ENCODE data around the gene DNAJC11.
"Not testable (repeated sequence)": the region's sequence is repeated elsewhere in the genome, so short reads cannot be mapped to it uniquely, and the experiment has no call there.

The DNAJC11 gene

DNA sequence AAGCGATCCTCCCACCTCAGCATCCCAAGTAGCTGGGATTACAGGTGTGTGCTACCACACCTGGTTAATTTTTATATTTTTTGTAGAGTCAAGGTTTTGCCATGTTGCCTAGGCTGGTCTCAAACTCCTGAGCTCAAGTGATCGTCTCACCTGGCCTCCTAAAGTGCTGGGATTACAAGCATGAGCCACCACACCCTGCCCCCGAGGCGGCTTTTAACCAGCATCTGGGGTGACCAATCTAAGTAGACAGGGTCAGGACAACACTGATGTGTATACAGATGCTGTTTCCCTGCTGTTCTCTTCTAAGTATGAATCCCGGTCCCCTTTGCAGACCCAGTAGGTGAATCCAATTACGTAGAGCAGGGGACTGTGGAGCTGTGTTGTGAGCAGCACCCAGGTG is 53.1 kb downstream of the DNAJC11 start:
- FAIRE-seq: no peak

DNA sequence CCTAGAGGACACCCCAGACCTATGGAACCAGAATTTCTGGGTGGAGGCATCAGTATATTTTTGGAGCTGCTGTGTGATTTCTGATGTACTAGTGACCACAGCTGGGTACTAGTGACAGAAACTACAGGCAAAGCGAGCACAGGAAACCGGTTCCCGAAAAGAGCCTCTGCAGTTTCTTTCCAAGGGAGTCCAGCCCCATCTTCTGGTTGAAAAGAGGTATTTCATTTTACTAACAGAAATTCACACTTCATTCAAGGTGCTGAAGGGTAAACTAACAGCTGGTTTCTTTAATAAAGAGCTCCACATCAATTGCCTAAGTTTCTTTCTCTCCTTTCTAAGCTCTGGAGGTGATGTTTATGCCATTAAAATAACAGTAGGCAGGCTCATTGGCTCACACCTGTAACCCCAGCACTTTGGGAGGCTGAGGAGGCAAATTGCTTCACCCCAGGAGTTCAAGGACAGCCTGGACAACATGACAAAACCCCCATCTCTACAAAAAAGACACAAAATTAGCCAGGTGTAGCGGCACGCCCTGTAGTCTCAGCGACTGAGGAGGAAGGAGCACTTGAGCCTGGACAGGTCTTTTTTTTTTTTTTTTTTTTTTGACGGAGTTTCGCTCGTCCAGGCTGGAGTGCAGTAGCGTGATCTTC is 55.0 kb downstream of the DNAJC11 start:
- peak; percentile 88 for FAIRE-seq

DNA sequence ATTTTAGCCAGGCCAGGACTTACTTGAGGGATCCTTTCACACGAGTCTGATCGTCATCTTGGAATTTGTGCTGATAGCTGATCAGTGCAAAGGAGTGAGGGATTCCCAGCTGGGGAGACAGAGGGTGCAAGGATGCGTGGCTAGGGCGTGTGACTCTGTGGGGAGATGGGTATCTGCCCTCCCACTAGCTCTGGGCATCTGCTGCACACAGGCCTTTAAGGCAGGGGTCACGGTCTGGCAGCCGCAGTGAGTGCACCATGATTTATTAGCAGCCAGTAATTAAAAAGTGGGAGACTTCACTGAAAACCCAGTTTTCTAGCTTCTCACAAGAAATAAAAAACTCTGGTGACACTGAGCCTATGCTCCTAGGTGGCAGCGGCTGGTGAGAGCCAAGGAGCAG is 56.6 kb downstream of the DNAJC11 start:
- no peak for FAIRE-seq

DNA sequence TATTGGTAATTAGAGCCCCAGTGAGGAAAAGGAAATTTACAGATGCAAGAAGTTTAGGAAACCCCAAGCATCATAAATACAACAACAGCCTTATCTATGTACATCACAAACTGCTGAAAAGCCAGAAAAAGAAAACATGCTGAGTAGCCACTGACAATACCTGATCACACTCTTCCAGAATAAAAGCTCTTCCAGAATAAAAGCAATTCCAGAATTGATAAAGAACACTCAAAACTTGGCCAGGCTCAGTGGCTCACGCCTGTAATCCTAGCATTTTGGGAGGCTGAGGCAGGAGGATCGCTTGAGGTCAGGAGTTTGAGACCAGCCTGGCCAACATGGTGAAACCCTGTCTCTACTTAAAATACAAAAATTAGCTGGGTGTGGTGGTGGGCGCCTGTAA is 60.7 kb downstream of the DNAJC11 start:
- FAIRE-seq: not testable (repeated sequence)

DNA sequence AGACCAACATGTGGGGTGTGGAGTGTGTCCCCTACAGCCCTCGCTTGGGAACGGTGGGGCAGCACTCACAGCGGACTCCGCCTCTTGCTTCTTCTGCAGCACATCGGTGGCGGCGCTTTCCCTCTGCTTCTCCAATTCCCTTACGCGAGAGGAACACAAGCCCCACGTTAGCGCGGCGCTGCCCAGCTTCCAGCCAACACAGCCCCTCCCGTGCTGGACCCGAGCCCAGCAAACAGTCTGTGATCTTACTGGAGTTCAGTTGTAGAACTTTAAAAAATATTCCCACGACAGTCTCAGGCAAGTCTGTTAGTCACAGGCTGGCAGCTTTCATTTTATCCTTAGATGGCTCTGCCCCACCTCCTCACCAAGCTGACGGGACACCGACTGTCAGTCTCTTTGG is 63.4 kb downstream of the DNAJC11 start:
- FAIRE-seq: no peak

DNA sequence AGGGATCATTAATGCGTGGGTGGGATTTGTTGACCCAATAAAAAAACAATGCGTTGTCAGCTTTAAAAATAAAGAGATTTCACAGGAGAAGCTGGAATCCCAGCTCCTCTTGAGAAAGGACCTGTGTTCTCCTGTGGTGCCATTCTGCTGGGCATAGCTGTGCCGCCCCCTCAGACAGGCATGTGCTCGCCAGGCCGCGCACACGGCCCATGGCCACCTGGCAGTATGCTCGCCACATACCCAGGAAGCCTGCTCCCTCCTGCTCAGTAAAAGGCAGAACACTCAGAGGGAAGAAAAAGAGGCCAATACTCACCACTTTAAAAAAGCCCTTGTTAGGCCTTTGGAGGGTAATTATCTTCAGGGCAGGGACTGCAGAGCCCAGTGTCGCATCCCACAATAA is 63.8 kb downstream of the DNAJC11 start:
- FAIRE-seq: no peak

DNA sequence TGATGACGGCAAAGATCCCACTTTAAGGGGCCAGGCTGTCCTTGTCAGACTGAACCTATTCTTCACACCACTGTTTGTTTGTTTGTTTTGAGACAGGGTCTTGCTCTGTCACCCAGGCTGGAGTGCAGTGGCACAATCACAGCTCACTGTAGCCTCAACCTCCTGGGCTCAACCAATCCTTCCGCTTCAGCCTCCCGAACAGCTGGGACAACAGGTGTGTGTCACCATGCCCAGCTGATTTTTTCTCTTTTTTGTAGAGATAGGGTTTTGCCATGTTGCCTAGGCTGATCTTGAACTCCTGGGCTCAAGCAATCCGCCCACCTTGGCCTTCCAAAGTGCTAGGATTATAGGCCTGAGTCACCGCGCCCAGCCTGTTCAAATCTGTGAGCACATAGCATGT is 64.8 kb downstream of the DNAJC11 start:
- FAIRE-seq: not testable (repeated sequence)

DNA sequence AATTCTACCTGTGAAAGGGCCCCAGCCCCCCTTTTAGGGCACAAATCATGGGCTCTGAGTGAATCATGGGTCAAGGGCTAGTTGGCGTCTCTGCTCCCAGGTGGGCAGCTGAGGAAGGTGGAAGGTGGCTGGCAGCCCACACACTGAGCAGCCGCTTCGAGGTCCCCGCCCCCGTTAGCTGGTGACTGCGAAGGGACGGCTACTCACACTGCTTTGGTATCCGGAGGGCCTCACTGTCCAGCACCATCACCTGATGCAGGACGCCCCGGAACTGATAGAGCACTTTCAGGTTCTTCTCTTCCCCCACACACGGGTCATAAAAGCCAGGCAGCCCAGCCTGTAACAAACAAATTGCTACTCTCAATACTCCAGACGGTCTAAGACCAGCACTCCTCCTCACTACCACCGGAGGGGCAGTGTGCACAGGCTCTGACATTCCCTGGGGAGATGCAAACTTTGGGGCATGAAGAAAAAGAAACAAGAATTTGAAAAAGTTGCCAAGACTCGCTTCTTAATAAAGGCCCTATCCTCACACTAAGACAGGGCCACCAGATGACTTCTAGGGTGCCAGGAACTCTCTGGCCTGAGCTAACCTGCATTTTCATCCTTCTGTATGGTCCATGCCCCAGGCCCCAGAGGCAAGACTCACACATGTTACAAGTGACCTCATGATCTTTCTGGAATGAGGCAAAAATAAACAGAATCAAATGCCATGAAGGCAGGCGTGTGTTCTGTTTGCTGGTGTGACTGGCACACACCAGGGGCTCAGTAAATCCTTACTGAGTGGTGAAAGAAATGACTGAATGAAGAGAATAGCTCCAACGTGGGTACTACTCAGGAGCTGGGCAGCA is 65.5 kb downstream of the DNAJC11 start:
- FAIRE-seq: no peak

DNA sequence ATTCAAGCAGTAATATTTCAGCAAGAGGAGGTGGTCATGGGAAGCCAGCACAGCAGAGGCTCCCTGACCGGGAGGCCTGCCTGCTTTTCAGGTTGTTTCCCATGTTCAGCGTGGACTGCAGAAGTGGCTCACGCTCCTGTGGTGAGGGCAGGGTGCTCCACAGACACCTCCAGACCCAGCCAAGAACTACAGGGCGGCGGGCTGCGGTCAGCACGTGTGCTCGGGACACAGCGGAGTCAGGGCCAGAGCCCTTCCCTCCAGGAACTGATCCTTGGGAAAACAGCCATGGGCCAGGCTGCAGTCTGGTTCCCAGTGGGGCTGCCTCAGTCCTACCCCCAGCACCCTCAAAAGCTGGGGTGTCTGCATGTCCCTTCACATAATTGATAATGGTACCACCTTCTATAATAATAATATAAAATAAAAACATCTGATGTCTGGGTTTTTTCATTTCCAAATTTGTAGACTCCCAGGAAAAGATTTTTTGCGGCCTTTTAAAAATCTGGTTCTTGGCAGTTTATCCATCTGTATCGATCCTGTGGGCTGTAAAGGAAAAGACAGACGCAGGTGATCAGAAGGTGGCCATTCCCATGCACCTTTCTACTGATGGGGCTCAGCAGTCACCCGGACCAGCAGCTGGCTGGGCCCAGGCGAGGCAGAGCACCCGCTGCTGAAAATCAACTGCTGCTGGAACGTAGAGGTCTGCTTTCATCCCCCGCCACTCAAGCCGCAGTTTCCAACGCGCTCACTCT is 66.3 kb downstream of the DNAJC11 start:
- no peak for FAIRE-seq

DNA sequence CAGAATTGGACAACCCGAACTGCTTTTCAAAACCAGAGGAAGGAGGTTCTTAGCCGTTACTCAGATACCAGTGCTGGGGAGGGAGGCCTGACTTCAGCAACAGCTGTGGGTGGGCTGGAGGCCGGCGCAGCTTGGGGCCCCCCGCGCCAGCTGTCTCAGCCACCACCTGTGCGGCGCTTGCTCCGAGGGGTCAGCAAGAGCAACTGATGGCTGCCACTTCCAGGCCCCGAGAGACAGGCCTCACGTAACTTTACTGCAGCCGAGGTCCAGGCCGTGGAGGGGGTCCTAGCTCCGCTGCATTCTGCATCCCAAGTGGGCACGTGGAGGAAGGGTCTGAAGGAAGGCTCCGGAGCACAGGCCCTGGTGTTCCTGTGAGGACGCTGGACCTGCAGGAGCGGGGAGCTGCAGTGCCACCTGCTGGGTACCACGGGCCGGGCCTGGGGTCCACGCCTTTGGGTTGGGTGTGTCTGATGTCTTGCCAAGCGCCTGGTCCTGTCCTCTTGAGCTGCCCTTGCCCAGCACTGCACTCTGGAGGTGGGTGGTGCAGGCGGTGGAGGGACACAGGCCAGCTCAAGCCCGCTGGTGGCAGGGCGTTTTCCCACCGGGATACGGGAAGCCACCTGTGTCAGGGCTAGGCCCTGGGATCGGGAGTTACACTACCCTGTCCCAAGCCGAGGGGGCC is 67.1 kb downstream of the DNAJC11 start:
- no peak for FAIRE-seq

DNA sequence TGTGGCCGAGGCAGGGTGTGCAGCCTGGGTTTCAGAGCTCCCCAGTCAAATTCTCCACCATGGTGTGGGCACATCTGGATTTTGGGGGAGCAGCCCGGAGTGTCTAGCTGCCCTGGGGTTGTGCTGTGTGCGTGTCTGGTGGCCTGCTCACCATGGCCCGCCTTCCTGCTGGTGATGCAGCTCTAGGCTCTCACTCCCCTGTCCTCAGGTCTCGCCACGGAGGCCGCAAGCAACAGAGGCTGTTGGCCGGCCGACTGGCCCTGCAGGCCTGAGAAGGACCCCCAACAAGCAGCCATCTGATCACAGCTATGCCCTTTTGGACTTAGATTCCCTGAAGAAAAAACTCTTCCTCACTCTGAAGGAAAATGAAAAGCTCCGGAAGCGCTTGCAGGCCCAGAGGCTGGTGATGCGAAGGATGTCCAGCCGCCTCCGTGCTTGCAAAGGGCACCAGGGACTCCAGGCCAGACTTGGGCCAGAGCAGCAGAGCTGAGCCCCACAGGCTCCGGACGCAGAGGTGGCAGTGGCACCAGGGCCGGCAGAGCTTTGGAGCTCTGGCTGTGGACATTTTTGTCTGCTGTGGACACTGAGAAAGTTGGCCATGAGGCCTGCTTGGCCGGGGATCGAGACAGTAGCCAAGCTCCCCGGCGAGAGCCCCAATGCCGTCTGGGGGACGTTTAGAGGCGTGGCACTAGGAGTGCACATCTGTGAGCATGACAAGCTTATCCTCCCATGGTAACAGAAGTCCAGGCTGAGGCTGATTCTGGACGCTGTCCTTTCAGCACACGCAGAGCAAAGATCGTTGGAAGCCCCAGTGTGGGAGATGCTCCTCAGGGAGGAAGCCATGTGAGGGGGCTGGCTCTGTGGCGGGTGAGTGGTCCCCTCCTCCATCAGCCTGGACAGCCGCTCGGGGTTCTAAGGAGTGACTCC is 68.8 kb downstream of the DNAJC11 start:
- no peak for FAIRE-seq

DNA sequence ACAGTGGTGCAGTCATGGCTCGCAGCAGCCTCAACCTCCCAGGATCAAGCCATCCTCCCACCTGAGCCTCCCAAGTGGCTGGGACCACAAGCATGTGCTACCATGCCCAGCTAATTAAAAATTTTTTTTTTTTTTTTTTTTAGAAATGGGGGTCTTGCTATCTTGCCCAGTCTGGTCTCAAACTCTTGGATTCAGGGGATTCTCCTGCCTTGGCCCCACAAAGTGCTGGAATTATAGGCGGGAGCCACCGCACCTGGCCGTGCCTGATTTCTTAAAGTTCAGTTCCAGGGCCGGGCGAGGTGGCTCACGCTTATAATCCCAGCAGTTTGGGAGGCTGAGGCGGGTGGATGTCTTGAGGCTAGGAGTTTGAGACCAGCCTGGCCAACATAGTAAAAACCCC is 70.6 kb downstream of the DNAJC11 start:
- FAIRE-seq: no peak

DNA sequence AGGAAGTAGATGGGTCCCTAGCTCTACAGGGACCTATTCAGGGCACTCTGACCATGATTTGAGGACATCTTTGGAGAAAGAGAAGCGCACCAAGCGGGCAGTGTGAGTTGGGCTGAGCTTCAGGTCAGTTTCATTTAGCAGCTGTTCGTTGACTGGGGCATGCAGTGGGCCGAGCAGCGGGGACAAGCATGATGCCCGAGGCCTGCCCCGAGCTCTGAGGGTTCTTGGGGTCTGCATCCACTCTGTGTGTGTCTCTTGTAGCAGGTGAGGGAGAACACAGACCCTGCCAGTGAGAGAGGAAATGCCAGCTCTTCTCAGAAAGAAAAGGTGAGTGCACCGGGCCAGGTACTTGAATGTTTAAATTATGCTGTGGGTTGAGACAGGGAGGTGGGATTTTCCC is 71.6 kb downstream of the DNAJC11 start:
- FAIRE-seq: no peak

DNA sequence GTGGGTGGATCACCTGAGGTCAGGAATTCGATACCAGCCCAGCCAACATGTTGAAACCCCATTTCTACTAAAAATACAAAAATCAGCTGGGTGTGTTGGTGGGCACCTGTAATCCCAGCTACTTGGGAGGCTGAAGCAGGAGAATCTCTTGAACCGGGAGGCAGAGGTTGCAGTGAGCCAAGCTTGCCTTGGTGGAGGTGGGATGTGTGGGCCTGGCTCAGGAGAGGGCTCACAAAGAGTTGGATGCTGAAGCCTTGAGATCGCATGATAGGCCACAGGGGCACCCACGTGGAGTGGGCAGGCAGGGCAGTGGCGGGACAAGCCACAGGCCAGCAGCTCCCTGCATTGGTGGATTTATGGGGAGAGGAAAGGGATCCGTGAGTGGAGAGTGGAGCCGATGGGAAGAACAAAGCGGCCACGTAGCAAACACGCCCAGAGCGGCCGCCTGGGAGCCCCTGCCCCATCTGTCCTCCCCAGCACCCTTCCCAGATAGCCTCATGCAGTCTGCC is 72.6 kb downstream of the DNAJC11 start:
- no peak for FAIRE-seq

DNA sequence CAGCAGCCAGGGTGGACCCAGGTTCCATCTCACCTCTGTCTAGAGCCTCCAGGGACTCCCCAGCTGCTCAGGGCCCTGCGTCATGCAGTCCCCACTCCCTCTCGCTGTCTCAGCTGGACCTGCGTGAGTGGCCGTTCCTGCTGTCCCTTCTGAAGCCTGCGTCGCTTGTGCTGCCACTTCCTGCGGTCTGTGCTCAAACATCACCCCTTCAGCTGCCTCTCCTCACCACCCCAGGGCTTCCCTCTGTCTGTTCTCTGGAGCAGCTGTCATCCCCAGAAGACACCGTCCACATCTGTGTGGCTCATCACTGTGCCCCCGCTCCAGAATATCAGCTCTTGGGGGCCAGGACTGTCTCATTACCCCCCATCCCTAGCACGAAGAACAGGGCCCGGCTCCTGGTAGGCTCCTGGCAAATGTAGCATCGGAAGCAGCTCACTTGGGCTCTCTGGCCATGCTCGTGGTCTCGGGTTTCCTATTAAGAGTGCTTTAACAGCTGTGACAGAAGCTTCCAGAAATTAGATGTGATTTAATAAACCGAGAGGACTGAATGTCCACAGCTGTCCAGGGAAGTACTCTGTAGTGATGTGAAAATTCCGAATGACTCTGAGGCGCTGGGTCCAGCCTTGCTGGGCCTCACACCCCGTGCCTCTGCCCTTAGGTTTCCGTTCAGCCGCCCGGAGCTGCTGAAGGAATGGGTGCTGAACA is 73.6 kb downstream of the DNAJC11 start:
- no peak for FAIRE-seq

DNA sequence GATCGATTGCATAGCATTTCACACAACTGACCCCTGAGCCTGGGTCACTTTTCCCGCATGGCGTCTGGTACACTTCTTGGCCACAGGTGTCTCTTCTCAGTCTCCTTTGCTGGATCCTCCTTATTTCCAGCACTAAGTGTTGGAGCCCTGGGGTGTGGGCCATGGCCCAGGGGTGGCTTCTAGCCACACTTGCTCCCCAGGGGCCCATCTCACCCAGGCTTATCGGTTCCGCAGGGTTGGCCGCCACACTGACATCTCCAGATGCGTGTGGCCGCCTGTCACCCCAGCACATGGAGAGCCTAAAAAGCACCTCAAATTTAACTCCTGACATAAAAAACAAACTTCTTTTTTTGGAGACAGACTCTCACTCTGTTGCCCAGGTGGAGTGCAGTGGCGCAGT is 74.6 kb downstream of the DNAJC11 start:
- no peak for FAIRE-seq

DNA sequence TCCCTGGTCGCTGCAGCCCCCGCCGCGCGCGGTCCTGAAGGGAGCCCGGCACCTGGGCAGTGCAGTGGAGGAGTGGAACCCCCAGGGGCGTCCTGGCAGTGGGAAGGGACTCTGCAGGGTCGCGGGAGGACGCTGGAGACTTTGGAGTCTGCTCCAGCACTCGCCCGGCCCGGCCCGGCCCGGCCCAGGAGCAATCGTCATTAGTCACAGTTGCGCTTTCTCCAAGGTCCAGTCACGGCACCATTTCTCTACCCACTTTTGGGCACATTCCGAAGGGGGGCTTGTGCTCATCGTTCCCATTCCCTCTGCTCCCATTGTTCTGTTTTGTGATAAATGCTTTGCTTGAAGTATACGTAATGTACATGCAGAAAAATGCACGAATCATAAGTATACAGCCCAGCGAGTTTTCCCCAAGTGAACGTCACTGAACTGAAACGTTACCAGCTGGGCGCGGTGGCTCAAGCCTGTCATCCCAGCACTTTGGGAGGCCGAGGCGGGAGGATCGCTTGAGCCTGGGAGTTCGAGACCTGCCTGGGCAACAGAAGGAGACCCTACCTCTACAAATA is 75.9 kb downstream of the DNAJC11 start:
- FAIRE-seq: no peak

DNA sequence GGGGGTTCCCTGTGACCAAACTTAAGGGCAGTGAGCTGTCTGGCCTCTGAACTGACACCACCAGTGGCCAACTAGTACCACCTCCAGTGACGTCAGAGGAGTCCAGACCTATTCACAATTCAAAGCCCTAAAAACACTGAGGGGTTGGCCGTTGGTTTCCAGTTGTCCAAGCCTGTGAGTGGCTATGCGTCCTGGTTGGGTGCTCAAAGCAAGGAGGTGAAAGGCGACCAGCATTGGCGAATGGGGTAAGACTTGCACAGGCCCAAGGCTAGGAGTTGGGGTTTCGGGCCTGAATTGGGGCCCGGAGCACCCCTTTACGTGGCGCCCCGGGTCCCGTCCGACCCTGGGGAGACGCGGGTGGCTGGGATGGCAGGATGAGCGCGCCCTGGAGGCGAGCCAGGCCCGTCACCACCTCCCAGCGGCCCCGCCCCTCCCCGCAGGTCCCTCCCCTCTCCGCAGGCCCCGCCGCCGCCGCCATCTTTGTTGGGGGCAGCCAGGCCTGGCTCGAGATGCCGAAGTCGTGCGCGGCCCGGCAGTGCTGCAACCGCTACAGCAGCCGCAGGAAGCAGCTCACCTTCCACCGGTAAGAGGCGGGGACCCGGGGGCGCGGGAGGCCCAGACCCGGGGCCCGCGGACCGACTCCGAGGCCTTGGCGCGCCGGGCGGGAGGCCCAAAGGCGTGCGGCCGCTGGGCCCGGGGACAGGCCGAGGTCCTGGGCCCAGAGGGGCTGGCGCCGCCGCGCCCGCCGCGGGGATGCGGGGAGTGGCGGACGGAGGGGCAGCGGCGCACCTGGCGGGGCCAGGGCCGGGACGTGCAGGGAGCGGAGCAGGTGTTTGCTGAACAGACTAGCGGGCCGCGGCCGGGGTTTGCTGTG is 76.7 kb downstream of the DNAJC11 start, which contains the start of gene THAP3:
Gene THAP3 (plus strand): TSS at position 159 of the 874 bp plus-strand sequence. CDS start 351 bp downstream, at position 510.
- peak; percentile 96 for FAIRE-seq

DNA sequence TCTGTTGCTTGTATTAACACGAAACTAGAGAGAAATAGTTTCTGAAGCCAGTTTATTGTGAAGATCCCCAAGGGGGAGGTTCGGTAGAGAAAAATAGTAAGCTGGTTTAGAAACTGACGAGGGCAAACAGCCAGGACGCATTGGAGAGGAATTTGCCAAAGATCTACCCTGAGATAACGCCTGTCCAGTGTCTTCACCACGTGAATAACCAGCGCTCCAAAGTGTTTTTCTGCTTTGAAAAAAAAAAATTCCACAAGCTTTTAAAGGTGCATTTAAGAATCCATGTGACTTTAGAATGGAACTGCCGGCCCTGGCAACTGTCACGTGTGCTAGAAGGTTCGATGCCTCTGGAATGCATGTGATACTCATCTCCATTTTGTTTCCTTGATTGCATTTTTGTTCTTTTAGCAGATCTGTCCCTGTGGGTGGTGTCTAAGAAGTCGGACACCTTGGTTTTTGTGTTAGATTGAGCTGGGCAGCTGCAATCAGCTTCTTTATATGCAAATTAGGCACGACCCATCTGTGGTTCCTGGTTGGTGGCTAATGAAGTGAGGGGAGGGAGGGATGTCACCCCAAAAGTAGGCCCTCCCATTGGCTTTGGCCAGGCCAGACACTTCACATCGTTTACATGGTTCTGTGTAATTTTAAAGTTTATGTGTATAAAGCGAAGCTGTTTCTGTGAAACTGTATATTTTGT is 78.2 kb downstream of the DNAJC11 start:
- FAIRE-seq: no peak

Data from A204.1 (cell line).